LNCAP (cell line): ENCODE results near the gene OSBPL3.

Experiments used
- CTCF ChIP-seq: fragments of 450-650 bp; IDR thresholded peaks from 2 replicates; pipeline ENCODE4 v1.5.1; 2017; ENCODE audit warnings: mild to moderate bottlenecking

Gene OSBPL3

GRCh38 chr7:24802300-24802699 is 177.7 kb downstream of the OSBPL3 start:
- no peak for TF ChIP-seq CTCF

- no peak for TF ChIP-seq CTCF
Measured at GRCh38 chr7:24801883-24802282, 178.1 kb downstream of the OSBPL3 start.

- TF ChIP-seq CTCF: no peak
Measured at GRCh38 chr7:24800667-24801066, 179.3 kb downstream of the OSBPL3 start.

- TF ChIP-seq CTCF: no peak
Measured at GRCh38 chr7:24800073-24800472, 179.9 kb downstream of the OSBPL3 start.

GRCh38 chr7:24799506-24799905 is 180.5 kb downstream of the OSBPL3 start:
- TF ChIP-seq CTCF: no peak

- TF ChIP-seq CTCF: no peak
Measured at GRCh38 chr7:24798261-24798660, 181.7 kb downstream of the OSBPL3 start.

- TF ChIP-seq CTCF: no peak
Measured at GRCh38 chr7:24797270-24797669, 182.7 kb downstream of the OSBPL3 start.

GRCh38 chr7:24795407-24795767 is 184.6 kb downstream of the OSBPL3 start:
- TF ChIP-seq CTCF: no peak
